Small intestine (tissue), 7 donors: ENCODE measurements around the gene ZFP1. TPM values are rescaled to one million over a fixed set of nuclear protein-coding genes. Genes with fewer than 3 reads are reported as not detected.
"Not testable (repeated sequence)": the region's sequence is repeated elsewhere in the genome, so short reads cannot be mapped to it uniquely, and the experiment has no call there.

ENCODE experiments used
- DNase-seq, 2 donors: peaks; one replicate each; pipeline versions ENCODE4 v3.0.0 to v3.0.0-alpha.2; 2013
- FAIRE-seq: peaks from 2 replicates; lab custom pipeline; 2012; peaks lifted over from hg19 to GRCh38; lab: Jason Lieb, UNC
- H3K27ac ChIP-seq, 3 donors: one replicate each; pipeline ENCODE4 v1.5.1; 2013; ENCODE audit warnings: low read length in 2 of 3, mild to moderate bottlenecking in 2 of 3, control low read depth in 1 of 3, inconsistent platforms in 1 of 3, low read depth in 1 of 3, moderate library complexity in 1 of 3
- H3K27me3 ChIP-seq, 3 donors: one replicate each; pipeline ENCODE4 v1.6.1; 2013; ENCODE audit warnings: low read length in 3 of 3, inconsistent platforms in 1 of 3; ENCODE audit not compliant: control insufficient read depth in 3 of 3, insufficient read depth in 3 of 3
- H3K36me3 ChIP-seq, 3 donors: one replicate each; pipeline ENCODE4 v1.6.1; 2013; ENCODE audit warnings: low read length in 3 of 3, inconsistent platforms in 1 of 3, low read depth in 1 of 3, mild to moderate bottlenecking in 1 of 3, moderate library complexity in 1 of 3; ENCODE audit not compliant: control insufficient read depth in 3 of 3, insufficient read depth in 2 of 3
- H3K4me1 ChIP-seq, 3 donors: one replicate each; pipeline ENCODE4 v1.6.1; 2013; ENCODE audit warnings: low read length in 2 of 3, inconsistent platforms in 1 of 3, low read depth in 1 of 3, mild to moderate bottlenecking in 1 of 3, moderate library complexity in 1 of 3; ENCODE audit not compliant: control insufficient read depth in 3 of 3, insufficient read depth in 2 of 3
- H3K4me3 ChIP-seq, 3 donors: one replicate each; pipeline ENCODE4 v1.5.1; 2013; ENCODE audit warnings: low read length in 3 of 3, control low read depth in 1 of 3, inconsistent platforms in 1 of 3, low read depth in 1 of 3, mild to moderate bottlenecking in 1 of 3, moderate library complexity in 1 of 3
- H3K9me3 ChIP-seq, 2 donors: one replicate each; pipeline ENCODE4 v1.6.1; 2013; ENCODE audit warnings: low read depth in 1 of 2, low read length in 1 of 2; ENCODE audit not compliant: control insufficient read depth in 2 of 2, insufficient read depth in 1 of 2
- WGBS, 3 donors: extraction: QIAGEN DNeasy Blood & Tissue Kit; methylation state at CpG; one replicate each; pipeline ENCODE4 v1.1.7; 2013; 5-methylcytosine and 5-hydroxymethylcytosine counted together
- polyA plus RNA-seq, 4 donors: library from polyadenylated mRNA; stranded (reverse) in 3 of 4; unstranded in 1 of 4; fragments of 200-250 nt in 3 of 4; fragments of 120-200 nt in 1 of 4; gene quantifications; one replicate each; pipeline versions ENCODE4 v1.2.1 to v1.2.3, GENCODE V29; 2013
- donor health status: healthy with polysubstance abuse.
- donor health status: control.
- donor health status: control.
- donor health status: Bipolar disorder and iron deficiency.
- donor health status: healthy.

The ZFP1 gene
- polyA plus RNA-seq, 4 donors = 2.2 to 8.8 (median 2.8) TPM

DNA sequence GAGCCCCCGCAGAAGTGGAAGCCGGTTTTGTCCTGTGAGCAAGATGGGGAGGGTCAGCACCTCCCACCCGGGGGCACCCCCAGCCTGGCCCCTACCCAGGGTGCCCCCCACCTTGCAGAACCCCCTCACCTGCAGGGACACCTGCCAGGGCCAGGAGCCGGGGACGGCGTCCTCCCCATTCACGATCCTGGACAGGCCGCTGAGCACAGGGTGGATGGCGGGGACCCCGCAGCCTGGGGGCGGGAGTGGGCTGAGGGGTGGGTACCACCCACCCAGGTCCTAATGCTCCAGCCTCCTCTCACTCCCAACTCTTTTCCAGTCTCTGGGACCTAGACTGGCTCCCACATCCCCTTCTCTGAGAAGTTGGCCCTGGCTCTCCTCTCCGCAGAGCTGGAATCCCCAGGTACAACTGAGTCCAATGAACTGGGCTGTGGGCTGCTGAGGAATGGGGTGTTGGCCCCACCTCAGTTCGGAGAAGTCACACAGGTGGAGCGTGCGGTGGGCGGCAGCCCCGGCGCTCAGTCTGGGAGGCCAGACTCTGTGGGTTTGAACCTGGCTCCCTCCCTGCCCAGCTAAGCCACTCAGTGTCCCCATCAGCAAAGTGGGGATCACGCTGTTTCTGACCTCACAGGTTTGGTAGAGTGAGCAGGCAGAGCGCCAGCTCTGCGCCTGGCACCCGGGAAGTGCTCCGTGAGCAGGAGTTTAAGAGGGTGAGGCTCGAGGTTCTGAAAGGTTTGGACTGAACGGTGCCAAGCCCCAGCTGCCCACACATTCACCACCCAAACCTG, 57.8 kb downstream of the ZFP1 start:
- H3K27me3 ChIP-seq, H3K4me1 ChIP-seq, FAIRE-seq, H3K27ac ChIP-seq, DNase-seq, H3K4me3 ChIP-seq, H3K9me3 ChIP-seq, H3K36me3 ChIP-seq: not testable (repeated sequence)
- 68 to 82% (median 77%) methylated on average over 15 to 22 of the region's 25 CpGs for WGBS, 3 donors

DNA sequence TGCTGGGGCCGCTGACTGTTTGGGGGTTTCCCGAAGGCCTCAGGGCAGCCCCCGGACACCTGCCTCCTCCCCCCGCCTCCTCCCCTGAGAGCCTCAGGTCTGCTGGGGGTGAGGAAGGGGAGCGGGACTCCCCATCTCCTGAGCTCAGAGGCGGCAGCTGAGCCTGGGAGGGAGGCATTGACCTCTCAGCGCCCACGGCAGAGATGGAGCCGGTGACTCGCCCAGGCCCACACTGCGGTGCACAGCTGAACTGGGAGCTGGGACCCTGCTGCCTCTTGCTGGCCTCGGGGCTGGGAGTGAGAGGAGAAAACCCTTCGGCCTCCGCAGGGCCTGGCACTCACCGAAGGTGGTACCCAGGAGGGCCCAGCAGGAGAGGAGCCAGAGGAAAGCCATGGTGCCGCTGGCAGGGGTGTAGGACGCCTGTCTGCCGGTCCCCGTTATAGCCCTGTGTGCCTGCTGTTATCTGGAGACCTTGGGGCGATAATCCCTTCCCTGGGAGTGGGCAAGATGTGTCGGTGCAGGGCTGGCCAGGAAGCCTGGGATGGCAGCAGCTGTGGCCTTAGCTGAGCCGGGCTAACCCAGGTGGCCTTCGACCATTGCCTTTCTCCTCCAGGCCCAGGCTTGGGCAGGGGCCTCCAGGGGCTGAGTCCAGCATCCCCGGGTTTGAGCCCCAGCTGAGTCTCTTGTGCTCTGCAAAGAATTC, 58.6 kb downstream of the ZFP1 start, which contains the start of gene CTRB2:
Gene CTRB2 (minus strand): TSS at position 413 of the 703 bp plus-strand sequence. CDS start 20 bp downstream, at position 393.
- Histone ChIP-seq H3K9me3 (no peaks in the 10 kb centered on the region), H3K4me3 (no peak within 1 kb of the TSS), H3K36me3 (no peaks in the 10 kb centered on the region), H3K4me1 (no peaks in the 10 kb centered on the region), H3K27ac (no peak within 1 kb of the TSS), H3K27me3 (peaks cover 0 to 3% (median 0%) of the 10 kb centered on the region in 3 donors)
- WGBS, 3 donors = 80 to 82% (median 81%) methylated on average over 22 to 24 of the region's 24 CpGs
- FAIRE-seq = no peak
- no peak for DNase-seq

DNA sequence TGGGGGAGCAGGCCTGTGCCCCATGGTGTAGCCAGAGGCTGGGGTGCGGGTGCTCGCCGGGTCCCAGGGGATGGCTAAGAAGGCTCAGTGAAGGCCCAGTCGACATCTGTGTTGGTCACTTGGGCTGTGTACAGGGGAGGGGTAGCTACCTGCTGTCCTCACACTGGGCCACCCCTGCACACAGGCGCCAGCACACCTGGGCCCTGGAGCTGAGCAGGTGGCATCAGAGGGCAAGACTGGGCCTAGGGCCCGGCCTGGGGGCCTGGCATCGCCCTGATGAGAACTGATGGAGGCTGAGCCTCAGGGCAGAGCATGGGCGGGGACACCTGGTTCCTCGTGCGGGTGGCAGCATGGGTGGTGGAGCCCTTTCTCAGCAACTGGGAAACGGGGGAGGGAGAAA, 59.5 kb downstream of the ZFP1 start:
- 82 to 89% (median 87%) methylated on average over 11 of the region's 11 CpGs for WGBS, 3 donors
- DNase-seq (no peak), FAIRE-seq (no peak)
- Histone ChIP-seq H3K36me3 (no peaks in the 10 kb centered on the region), H3K9me3 (no peaks in the 10 kb centered on the region), H3K27ac (no peak overlapping the region), H3K4me1 (no peaks in the 10 kb centered on the region), H3K4me3 (no peak overlapping the region), H3K27me3 (peaks cover 0 to 3% (median 0%) of the 10 kb centered on the region in 3 donors)

DNA sequence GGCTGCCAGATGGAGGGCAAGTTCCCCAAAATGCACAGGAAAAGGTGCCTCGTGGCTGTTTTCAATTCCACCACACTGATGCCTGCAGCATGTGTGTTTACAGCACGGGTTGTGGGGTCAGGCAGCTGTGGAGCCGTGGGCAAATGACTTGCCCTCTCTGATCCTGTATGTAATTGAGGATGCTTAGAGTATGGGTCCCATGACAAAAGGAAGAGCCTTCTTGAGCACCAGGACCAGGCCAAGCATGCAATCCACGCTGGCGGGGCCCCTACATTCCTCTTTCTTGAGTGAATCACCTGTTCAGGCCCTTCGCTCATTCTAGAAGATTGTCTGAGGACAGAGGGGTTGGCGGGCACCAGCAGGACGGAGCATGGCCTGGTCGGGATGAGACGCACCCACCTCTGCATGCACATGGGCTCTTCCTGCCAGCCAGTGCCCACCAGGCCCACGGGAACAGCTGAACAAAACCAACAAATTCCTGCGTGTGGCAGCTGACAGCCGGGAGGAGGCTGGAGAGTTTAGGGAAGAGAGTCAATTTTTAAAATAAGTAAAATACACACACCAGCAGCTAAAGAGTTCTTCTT, 60.0 kb downstream of the ZFP1 start:
- WGBS, 3 donors = 78 to 83% (median 81%) methylated on average over 13 of the region's 13 CpGs
- no peak for DNase-seq
- FAIRE-seq = no peak

DNA sequence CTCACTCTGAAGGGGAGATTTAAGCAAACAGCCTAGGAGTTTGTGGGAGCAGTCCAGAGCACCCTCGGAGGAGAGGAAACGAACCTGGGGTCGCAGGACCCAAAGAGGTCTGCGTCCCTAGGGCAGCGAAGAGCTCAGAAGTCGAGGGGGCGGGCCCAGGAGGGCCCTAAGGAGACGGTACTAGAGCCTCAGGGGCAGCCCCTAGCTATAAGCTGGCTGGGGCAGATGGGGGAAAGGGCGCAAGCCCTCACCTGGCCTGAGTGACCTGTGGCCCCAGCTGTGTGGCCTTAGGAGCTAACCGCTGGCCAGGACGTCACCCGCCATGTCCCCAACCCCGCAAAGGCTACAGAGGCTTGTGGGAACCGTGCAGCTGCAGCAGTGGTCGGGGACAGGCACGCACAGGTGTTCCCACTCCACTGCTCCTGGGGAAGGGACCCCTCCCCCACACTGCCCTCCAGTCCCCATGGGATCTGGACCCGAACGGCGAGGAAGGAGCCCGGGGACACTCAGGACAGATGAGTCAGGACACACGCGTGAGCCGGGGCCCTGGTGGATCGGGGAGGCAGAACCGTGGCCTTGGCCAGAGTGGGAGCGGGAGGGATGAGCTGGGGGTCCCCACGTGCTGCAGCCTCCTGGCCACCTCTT, 60.7 kb downstream of the ZFP1 start:
- no peak overlapping the region for H3K4me3 ChIP-seq
- H3K27ac ChIP-seq = no peak overlapping the region
- no peaks in the 10 kb centered on the region for H3K4me1 ChIP-seq
- 85 to 89% (median 87%) methylated on average over 26 to 27 of the region's 27 CpGs for whole genome bisulfite sequencing, 3 donors
- peaks cover 0 to 3% (median 0%) of the 10 kb centered on the region in 3 donors for H3K27me3 ChIP-seq
- no peak for FAIRE-seq
- DNase-seq = no peak
- H3K9me3 ChIP-seq = no peaks in the 10 kb centered on the region
- no peaks in the 10 kb centered on the region for H3K36me3 ChIP-seq

More for the DNA sequence above, 60.0 kb downstream of the ZFP1 start:
- Histone ChIP-seq H3K27me3 (peaks cover 0 to 3% (median 0%) of the 10 kb centered on the region in 3 donors), H3K36me3 (no peaks in the 10 kb centered on the region), H3K9me3 (no peaks in the 10 kb centered on the region), H3K4me1 (no peaks in the 10 kb centered on the region), H3K27ac (no peak overlapping the region), H3K4me3 (no peak overlapping the region)

DNA sequence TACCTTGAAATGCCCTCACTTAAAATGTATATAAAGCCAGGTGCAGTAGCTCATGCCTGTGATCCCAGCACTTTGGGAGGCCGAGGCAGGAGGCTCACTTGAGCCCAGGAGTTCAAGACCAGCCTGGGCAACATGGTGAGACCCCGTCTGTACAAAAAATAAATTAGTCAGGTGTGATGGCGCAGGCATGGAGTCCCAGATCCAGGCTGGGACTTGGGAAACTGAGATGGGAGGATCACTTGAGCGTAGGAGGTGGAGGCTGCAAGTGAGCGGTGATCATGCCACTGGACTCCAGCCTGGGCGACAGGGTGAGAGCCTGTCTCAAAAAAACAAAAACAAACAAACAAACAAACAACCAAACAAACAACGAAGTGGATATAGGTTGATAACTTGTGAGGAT, 61.2 kb downstream of the ZFP1 start:
- H3K4me3 ChIP-seq, H3K36me3 ChIP-seq, H3K27ac ChIP-seq, FAIRE-seq, H3K9me3 ChIP-seq, DNase-seq, H3K27me3 ChIP-seq, H3K4me1 ChIP-seq: not testable (repeated sequence)
- 77 to 87% (median 79%) methylated on average over 7 of the region's 7 CpGs for WGBS, 3 donors

DNA sequence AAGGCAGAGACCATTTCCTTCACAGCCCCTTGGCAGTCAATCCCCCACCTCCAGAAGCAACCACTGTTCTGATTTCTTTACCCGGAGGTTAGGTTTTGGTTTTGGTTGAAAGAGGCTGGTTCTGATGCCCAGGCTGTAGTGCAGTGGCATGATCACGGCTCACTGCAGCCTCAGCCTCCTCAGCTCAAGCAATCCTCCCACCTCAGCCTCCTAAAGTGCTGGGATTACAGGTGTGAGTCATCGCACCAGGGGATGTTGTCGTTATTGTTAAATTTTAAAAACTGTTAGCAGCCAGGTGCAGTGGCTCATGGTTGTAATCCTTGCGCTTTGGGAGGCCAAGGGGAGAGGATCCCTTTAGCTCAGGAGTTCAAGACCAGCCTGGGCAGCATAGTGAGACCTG, 61.6 kb downstream of the ZFP1 start:
- FAIRE-seq (no peak), DNase-seq (no peak)
- H3K36me3 ChIP-seq = no peaks in the 10 kb centered on the region
- 76 to 85% (median 78%) methylated on average over 5 of the region's 5 CpGs for WGBS, 3 donors
- no peak overlapping the region for H3K27ac ChIP-seq
- no peaks in the 10 kb centered on the region for H3K4me1 ChIP-seq
- peaks cover 0 to 3% (median 0%) of the 10 kb centered on the region in 3 donors for H3K27me3 ChIP-seq
- H3K9me3 ChIP-seq = no peaks in the 10 kb centered on the region
- no peak overlapping the region for H3K4me3 ChIP-seq

DNA sequence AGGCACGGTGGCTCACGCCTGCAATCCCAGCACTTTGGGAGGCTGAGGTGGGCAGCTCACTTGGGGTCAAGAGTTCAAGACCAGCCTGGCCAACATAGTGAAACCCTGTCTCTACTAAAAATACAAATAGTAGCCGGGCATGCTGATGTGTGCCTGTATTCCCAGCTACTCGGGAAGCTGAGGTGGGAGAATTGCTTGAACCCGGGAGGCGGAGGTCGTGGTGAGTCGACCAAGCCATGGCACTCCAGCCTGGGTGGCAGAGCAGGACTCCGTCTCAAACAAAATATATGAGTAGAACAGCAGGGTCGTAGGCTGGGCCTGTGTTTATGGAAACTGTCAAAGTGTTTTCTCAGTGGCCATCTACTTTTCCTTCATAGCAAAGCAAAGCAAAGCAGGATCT, 63.0 kb downstream of the ZFP1 start:
- FAIRE-seq, H3K27me3 ChIP-seq, H3K36me3 ChIP-seq, DNase-seq, H3K27ac ChIP-seq, H3K9me3 ChIP-seq, H3K4me3 ChIP-seq, H3K4me1 ChIP-seq: not testable (repeated sequence)
- 82 to 87% (median 86%) methylated on average over 10 of the region's 10 CpGs for WGBS, 3 donors
